MM.1S (cell line): Measurements from ENCODE around the gene NRP2.

Experiments used
- DNase-seq: peaks from one replicate; pipeline ENCODE4 v3.0.0-alpha.2; 2015
- H2AFZ ChIP-seq: fragments of 300-600 bp; sonication (generic); 2 replicates; pipeline ENCODE4 v1.6.0; 2016; ENCODE audit warnings: antibody characterized with exemption, low read length
- H3F3A ChIP-seq: fragments of 300-600 bp; sonication (generic); 2 replicates; pipeline ENCODE4 v1.6.1; 2016; ENCODE audit warnings: mild to moderate bottlenecking, antibody characterized with exemption, low read length, moderate library complexity, mixed read lengths; ENCODE audit not compliant: insufficient read depth
- H3K27ac ChIP-seq: fragments of 300-600 bp; sonication (generic); 2 replicates; pipeline ENCODE4 v1.5.1; 2016; ENCODE audit warnings: mild to moderate bottlenecking, low read length
- H3K27me3 ChIP-seq: fragments of 300-600 bp; sonication (generic); replicated peaks from 2 replicates; pipeline ENCODE4 v1.6.0; 2016; ENCODE audit warnings: low read length; ENCODE audit not compliant: insufficient read depth
- H3K36me3 ChIP-seq: fragments of 300-600 bp; sonication (generic); replicated peaks from 2 replicates; pipeline ENCODE4 v1.6.1; 2016; ENCODE audit warnings: mild to moderate bottlenecking, low read length, mixed read lengths; ENCODE audit not compliant: insufficient read depth
- H3K4me1 ChIP-seq: fragments of 300-600 bp; sonication (generic); 2 replicates; pipeline ENCODE4 v1.6.1; 2016; ENCODE audit warnings: low read length, mixed read lengths
- H3K4me2 ChIP-seq: fragments of 300-600 bp; sonication (generic); 2 replicates; pipeline ENCODE4 v1.6.0; 2016; ENCODE audit warnings: low read depth, low read length
- H3K4me3 ChIP-seq: fragments of 300-600 bp; sonication (generic); 2 replicates; pipeline ENCODE4 v1.5.1; 2016; ENCODE audit warnings: low read length, mixed read lengths
- H3K79me2 ChIP-seq: fragments of 300-600 bp; sonication (generic); 2 replicates; pipeline ENCODE4 v1.6.1; 2016; ENCODE audit warnings: mixed run types, low read length, mixed read lengths
- H3K9ac ChIP-seq: fragments of 300-600 bp; sonication (generic); 2 replicates; pipeline ENCODE4 v1.6.1; 2016; ENCODE audit warnings: low read length, mixed read lengths
- H3K9me2 ChIP-seq: fragments of 300-600 bp; sonication (generic); replicated peaks from 2 replicates; pipeline ENCODE4 v1.6.1; 2016; ENCODE audit warnings: mild to moderate bottlenecking, low read length, mixed read lengths; ENCODE audit not compliant: insufficient read depth
- H3K9me3 ChIP-seq: fragments of 300-600 bp; sonication (generic); replicated peaks from 2 replicates; pipeline ENCODE4 v1.6.1; 2016; ENCODE audit warnings: mild to moderate bottlenecking, low read length, mixed read lengths; ENCODE audit not compliant: insufficient read depth
- H4K20me1 ChIP-seq: fragments of 300-600 bp; sonication (generic); 2 replicates; pipeline ENCODE4 v1.6.1; 2016; ENCODE audit warnings: mild to moderate bottlenecking, low read length, moderate library complexity, mixed read lengths; ENCODE audit not compliant: insufficient read depth
- CTCF ChIP-seq: fragments of 300-600 bp; sonication (generic); IDR thresholded peaks from 2 replicates; pipeline ENCODE4 v1.5.1; 2016; ENCODE audit warnings: antibody characterized with exemption, low read length, mixed read lengths
- EZH2 ChIP-seq: fragments of 300-600 bp; sonication (generic); optimal IDR thresholded peaks from 2 replicates; pipeline ENCODE3; 2017; ENCODE audit warnings: low read depth, mild to moderate bottlenecking, antibody characterized with exemption, low read length, mixed read lengths
- EZH2phosphoT487 ChIP-seq: fragments of 300-600 bp; sonication (generic); IDR thresholded peaks from 2 replicates; pipeline ENCODE4 v1.6.1; 2018; ENCODE audit warnings: antibody characterized with exemption, low read length

NRP2 gene

GRCh38 chr2:205811387-205811786 lies 129.1 kb downstream of the NRP2 start:
- H3K4me1 ChIP-seq, result no peaks in the 10 kb centered on the region
- H3K36me3 ChIP-seq, result no peaks in the 10 kb centered on the region
- H3K27ac ChIP-seq, result no peak overlapping the region
- no peaks in the 10 kb centered on the region for H3K9me2 ChIP-seq
- H3K9me3 ChIP-seq, result no peaks in the 10 kb centered on the region
- DNase-seq, result no peak
- no peak for TF ChIP-seq EZH2phosphoT487
- no peak for TF ChIP-seq CTCF
- no peak for TF ChIP-seq EZH2
- no peak overlapping the region for H3K9ac ChIP-seq
- H3K79me2 ChIP-seq, result no peaks in the 10 kb centered on the region
- no peak overlapping the region for H2AFZ ChIP-seq
- no peak overlapping the region for H3K4me3 ChIP-seq
- H3K27me3 ChIP-seq, result no peaks in the 10 kb centered on the region
- H4K20me1 ChIP-seq, result no peaks in the 10 kb centered on the region
- H3K4me2 ChIP-seq, result no peak overlapping the region
- H3F3A ChIP-seq, result no peaks in the 10 kb centered on the region

- Histone ChIP-seq H3K79me2 (no peaks in the 10 kb centered on the region), H3K4me3 (no peak overlapping the region), H3K4me1 (no peaks in the 10 kb centered on the region), H3K9me2 (no peaks in the 10 kb centered on the region), H2AFZ (no peak overlapping the region), H3K27me3 (no peaks in the 10 kb centered on the region), H3K4me2 (no peak overlapping the region), H3F3A (no peaks in the 10 kb centered on the region), H3K27ac (no peak overlapping the region), H3K9me3 (no peaks in the 10 kb centered on the region), H3K9ac (no peak overlapping the region), H3K36me3 (no peaks in the 10 kb centered on the region), H4K20me1 (no peaks in the 10 kb centered on the region)
- DNase-seq, result no peak
- TF ChIP-seq CTCF, result no peak
- TF ChIP-seq EZH2, result no peak
- TF ChIP-seq EZH2phosphoT487, result no peak
Measured at GRCh38 chr2:205814039-205814364, 131.7 kb downstream of the NRP2 start.

- Histone ChIP-seq H3K9me3 (no peaks in the 10 kb centered on the region), H3K4me2 (no peak overlapping the region), H3K36me3 (no peaks in the 10 kb centered on the region), H3K27me3 (no peaks in the 10 kb centered on the region), H4K20me1 (no peaks in the 10 kb centered on the region), H3K9ac (no peak overlapping the region), H2AFZ (no peak overlapping the region), H3K27ac (no peak overlapping the region), H3F3A (no peaks in the 10 kb centered on the region), H3K4me3 (no peak overlapping the region), H3K79me2 (no peaks in the 10 kb centered on the region), H3K9me2 (no peaks in the 10 kb centered on the region), H3K4me1 (no peaks in the 10 kb centered on the region)
- no peak for DNase-seq
- TF ChIP-seq CTCF, result no peak
- no peak for TF ChIP-seq EZH2phosphoT487
- TF ChIP-seq EZH2, result no peak
Measured at GRCh38 chr2:205815673-205816072, 133.4 kb downstream of the NRP2 start.

GRCh38 chr2:205816268-205816667 lies 134.0 kb downstream of the NRP2 start:
- H3K4me1 ChIP-seq, result no peaks in the 10 kb centered on the region
- H3K27ac ChIP-seq, result no peak overlapping the region
- TF ChIP-seq EZH2 (no peak), CTCF (no peak), EZH2phosphoT487 (no peak)
- no peak for DNase-seq
- H3K36me3 ChIP-seq, result no peaks in the 10 kb centered on the region
- no peaks in the 10 kb centered on the region for H3K9me2 ChIP-seq
- no peaks in the 10 kb centered on the region for H3K79me2 ChIP-seq
- no peak overlapping the region for H3K4me2 ChIP-seq
- no peak overlapping the region for H3K4me3 ChIP-seq
- no peaks in the 10 kb centered on the region for H3F3A ChIP-seq
- H3K27me3 ChIP-seq, result no peaks in the 10 kb centered on the region
- no peak overlapping the region for H2AFZ ChIP-seq
- no peak overlapping the region for H3K9ac ChIP-seq
- no peaks in the 10 kb centered on the region for H3K9me3 ChIP-seq
- H4K20me1 ChIP-seq, result no peaks in the 10 kb centered on the region
